ENCODE measurements around the gene TMEM248.
A peak's percentile ranks its signal among the peaks of the same experiment; 100 is the strongest.
"Not testable (repeated sequence)": the region's sequence is repeated elsewhere in the genome, so short reads cannot be mapped to it uniquely, and the experiment has no call there.

Gene TMEM248

DNA sequence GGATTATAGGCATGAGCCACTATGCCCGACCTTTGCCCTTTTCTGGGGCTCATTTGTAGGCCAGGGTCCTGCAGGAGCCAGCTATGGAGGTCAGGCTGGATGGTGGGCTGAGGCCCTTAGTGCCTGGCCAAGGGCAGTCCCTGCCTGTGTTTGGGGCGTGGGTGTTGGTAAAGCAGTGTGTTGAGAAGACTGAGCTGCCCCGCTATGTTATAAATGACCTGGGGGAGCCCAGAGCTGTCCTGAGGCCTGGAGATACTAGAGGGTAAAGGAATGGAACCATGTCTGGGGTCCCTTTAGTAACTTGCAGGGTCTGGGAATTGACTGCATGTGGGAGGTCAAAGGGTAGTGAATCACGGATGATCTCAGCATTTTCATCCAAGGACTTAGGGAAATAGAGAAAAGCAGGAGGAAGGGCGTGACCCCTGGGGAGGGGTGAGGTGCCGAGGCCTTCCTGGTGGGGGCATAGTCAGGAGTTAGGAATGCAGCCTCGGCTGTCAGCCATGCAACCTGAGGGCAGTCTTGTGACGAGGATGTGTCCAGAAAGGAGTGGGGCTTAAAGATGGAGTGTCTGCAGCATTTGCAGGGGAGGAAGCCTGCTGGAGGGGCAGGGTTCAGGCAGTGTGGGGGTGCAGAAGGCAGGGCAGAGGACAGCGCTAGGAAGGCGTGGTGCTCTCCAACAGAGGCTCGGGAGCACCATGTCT lies 31.5 kb downstream of the TMEM248 start:
- DNase-seq: no peak

DNA sequence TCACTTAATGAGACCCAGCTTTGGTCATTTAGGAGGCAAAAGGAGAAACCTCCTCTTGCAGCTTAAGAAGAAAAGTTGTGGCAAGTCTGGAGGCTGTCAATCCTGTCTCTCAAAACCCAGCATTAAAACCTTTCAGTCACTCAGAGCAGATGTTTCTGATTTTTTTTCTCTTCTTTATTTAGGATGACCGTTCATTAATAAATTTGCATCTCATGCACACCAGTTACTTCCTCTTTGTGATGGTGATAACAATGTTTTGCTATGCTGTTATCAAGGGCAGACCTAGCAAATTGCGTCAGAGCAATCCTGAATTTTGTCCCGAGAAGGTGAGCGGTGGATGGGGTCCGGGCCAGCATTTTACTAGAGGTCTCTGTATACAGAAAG lies 32.0 kb downstream of the TMEM248 start:
- no peak for DNase-seq

DNA sequence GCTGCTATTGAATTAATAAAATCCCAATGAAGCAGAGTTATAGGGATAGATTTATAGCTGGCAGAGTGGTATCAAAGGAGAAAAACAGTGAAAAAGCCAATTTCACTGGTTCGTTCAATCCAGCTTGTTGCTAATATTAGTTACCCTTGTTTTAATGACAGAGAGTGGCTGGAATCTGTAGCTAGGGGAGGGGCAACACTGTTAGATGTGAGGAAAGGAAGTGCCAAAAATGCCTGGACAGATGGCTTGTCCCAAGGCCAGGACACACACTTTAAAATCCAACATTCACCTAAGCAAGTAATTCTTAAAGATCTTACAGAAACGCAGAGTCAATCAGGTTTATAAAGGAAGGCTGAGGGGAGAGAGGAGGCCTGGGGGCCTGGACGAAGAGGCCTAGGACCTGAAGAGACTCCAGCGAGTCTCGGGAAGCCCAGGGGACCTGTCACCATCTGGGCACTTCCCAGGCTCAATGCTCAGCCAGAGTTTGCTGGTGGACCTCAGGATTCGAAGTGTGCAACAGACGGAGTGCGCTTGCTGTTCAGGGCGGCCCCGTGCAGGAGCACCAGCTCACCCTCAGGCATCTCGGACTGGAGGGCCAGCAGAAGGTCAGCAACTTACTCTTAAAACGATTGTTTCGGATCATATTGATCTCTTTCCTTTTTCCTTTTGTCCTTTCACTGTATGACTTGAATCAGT lies 36.7 kb downstream of the TMEM248 start:
- no peak for DNase-seq

DNA sequence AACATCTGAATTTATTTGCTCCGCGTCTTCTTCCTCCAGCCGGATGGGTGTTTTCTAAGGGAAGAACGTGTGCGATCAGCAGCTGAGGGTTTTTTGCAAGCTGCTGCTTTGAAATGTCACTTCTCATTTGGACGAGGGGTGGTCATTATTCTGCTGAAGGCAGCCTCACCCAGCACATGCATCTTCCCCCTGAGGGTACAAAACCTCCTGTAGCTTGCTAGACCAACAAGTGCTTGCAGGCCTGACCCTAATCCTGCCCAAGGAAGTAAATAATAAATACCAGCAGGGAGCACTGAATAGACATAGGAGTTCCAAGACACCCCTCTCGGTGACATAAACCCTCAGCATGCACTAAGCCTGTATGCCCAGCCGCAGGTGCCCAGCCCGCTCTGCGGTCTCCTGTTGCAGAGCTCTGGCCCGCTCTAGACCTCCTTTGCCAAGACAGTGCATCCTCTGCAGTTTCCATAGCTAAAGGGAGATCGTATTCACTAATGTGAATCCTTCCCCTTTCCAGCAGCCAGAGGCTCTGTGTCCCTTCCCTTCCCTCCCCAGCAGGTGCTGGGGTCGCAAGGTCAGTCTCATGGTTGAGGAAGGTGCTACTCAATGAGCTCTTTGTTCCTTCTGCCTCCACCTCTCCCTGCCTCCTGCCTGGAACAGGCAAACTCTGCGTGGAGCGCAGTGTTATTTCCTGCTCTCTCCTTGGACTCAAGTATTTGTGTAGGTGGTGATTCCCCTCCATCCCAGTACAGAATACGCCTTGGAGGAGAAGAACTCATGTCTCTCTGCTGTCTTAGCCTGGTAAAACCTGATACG lies 37.7 kb downstream of the TMEM248 start:
- no peak for DNase-seq

DNA sequence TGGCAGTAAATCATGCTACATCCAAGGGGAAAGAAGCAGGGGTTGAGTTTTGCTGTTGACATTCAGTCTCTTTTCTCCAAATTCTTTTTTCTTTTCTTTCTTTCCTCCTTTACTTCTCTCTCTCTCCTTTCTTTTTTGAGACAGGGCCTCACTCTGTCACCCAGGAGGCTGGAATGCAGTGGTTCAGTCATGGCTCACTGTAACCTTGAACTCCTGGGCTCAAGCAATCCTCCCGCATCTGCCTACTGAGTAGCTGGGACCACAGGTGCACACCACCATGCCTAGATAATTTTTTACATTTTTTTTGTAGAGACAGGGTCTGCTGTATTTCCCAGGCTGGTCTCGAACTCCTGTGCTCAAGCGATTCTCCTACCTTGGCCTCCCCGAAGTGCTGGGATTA lies 39.2 kb downstream of the TMEM248 start:
- DNase-seq: no peak

DNA sequence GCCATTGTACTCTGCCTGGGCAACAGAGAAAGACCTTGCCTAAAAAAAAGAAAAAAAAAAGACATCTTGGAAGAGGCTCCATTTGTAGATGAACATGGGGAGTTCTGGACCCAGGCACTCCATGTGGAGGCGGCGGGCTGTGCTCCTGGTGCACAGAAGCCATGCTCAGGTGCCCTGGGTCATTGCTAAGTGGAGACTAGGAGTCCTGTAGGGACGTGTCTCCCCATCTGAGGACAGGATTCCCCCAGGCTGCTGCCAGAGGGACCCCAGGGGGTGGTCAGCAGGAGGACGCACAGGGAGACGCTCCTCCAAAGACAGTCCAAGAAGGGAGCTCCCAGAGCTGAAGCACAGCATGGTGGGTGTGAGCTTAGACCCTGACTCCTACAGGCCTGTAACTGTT lies 40.1 kb downstream of the TMEM248 start:
- DNase-seq: no peak

DNA sequence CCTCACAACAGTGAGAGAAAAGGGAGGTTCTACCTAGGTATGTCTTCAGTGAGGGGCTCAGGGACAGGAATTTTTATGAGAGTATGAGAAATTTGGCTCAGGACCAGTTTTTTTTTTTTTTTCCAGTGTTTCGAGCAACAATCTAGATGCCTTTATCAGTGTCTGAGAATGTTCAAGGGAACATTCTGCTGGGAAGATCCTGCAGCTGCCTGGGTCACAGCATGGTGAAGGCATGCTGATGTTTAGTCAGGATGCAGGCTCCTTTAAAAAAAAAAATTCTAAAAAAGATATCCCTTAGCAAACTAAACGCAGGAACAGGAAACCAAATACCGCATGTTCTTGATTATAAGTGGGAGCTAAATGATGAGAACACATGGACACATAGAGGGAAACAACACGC lies 43.4 kb downstream of the TMEM248 start:
- DNase-seq: no peak

DNA sequence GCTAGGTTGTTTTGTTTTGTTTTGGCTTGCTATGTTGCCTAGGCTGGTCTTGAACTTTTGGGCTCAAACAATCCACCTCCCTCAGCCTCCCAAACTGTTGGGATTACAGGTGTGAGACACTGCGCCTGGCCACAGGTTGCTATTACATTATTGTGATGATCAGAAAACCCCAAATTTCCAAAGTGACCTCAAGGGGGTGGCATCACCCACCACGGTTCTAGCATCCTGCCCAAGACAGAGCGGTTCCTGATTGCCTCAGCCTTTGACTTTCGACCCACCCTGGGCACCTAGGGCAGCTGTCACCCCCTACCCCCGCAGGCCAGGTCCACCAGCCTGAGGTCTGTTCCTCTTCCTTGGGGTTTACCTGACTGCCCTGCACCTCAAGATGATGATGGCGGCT lies 46.0 kb downstream of the TMEM248 start:
- no peak for DNase-seq

DNA sequence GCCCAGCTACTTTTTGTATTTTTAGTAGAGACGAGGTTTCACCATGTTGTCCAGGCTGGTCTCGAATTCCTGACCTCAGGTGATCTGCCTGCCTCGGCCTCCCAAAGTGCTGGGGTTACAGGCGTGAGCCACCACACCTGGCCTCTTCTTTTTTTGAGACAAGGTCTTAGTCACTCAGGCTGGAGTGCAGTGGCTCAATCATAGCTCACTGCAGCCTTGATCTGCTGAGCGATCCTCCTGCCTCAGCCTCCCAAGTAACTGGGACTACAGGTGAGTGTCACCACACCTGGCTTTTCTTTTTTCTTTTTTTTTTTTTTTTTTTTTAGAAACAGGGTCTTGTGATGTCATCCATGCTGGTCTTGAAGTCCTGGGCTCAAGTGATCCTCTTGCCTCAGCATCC lies 48.0 kb downstream of the TMEM248 start:
- not testable (repeated sequence) for DNase-seq

DNA sequence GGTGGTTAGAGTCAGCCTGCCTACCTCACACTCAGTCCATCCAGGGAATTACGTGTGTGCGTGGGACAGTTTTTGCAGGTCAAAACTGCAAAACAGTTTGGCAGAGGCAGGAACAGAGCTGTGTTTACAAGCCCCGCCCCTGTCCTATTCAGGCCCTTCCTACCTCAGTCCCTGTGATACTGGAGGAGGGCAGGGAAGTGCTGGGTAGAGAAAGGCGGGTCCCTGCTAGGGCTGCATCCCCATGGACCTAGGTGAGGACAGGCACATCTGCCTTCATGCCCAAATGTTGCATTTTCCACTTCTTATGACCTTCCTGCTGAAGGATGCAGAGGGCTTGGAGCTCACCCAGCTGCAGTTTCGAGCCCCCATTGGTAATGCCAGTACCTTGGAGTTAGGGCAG lies 49.3 kb downstream of the TMEM248 start:
- no peak for DNase-seq

DNA sequence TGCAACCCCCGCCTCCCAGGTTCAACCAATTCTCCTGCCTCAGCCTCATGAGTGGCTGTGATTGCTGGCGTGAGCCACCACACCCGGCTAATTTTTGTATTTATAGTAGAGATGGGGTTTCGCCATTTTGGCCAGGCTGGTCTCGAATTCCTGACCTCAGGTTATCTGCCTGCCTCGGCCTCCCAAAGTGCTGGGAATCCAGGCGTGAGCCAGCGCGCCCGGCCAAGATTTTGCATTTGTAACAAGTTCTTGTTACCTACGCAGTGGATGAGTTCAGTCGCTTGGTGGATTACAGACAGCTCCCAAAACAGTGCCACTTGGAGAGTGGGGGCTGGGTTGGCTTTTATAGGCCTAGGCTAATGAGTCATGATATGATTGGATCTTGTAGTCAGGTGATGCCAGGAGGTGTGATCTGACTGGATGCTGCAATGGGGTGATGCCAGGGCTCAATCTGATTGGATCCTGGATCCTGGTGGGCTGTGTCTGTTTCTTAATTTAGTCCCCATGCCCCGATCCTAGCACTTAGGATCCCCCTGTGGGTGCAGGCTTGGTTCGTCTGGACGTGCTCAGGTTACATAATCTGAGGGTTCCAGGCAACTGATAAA lies 54.1 kb downstream of the TMEM248 start:
- DNase-seq: no peak

DNA sequence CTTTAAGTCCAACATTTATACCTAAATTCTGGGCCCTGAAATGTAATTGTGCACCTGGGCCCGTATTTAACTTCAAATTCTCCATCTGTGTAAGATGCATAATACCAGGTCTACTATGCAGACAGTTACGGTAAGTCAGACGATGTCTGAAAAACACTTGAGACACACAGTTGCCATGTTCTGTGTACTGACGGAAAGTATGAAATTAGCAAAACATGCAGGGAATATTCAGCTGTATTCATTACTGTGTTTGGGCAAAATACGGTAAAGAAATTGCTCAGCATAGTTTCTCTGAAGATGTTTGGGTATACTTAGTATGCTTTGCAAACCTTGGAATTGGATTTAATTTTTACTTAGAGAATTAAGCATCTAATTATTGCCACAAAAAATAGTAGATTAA lies 57.3 kb downstream of the TMEM248 start:
- not testable (repeated sequence) for DNase-seq

DNA sequence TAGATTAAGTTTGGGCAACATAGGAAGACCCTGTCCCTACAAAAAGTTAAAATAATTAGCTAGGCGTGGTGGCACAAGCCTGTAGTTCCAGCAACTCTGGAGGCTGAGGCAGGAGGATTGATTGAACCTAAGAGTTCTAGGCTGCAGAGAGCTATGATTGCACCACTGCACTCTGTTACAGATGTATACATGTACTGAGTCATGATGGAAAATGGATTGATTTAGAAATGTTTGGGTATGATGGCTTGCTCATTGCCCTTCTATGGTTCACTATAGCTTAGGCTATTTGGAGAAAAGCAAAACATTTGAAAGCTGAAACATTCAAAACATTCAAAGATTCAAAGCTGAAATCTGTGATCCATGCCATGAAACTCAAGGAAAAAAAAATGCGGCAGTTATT lies 58.0 kb downstream of the TMEM248 start:
- DNase-seq: not testable (repeated sequence)

DNA sequence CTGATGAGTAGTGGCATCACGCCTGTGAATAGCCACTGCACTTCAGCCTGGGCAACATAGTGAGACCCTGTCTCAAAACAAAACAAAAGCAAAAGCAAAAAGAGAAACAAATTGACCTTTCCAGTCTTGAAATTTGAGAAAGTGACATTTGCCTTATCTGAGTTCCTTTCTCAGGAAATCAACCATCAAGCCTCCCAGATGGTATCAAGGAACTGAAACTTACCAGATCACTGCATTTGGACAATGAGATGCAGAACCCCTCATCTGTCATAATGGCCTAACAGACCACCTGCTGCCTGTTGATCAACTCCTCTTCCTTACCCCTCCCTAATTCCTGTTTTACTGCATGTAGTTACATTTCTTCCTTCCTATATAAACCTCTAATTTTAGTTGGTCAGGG lies 59.3 kb downstream of the TMEM248 start:
- not testable (repeated sequence) for DNase-seq

DNA sequence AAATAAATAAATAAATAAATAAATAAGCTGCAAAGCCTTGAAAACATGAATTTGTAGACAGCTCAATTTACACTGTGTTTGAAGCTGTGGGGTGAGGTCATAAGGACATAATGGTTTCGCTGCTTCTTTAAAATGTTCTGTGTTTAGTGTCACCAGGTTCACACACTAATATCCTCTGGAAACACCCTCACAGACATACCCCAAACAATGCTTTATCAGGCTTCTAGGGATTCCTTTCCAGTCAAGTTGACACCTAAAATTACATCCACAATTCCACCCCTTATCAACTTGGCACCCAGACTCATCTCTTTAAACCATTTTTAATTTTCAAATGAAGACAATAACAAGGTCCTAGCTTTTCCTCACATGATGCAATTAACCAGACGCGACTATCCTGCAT lies 68.5 kb downstream of the TMEM248 start:
- not testable (repeated sequence) for DNase-seq

DNA sequence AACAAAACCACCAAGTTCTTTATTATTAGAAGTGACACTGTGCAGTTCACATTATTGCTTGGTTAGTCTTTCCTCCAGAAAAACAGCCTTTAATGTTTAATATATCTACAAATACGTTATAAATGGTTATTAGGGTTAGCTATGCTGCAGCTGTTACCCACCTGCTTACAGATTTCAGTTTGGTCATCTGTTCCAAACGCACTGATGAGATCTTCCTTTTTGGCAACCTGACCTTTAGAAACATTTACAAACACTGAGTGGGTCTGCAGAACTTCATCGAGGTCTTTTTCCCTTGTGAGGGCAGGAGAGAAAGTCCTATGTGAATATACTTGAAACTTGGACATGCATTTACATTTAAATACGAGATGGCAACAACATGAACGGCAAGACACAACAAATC lies 73.0 kb downstream of the TMEM248 start:
- DNase-seq: not testable (repeated sequence)

DNA sequence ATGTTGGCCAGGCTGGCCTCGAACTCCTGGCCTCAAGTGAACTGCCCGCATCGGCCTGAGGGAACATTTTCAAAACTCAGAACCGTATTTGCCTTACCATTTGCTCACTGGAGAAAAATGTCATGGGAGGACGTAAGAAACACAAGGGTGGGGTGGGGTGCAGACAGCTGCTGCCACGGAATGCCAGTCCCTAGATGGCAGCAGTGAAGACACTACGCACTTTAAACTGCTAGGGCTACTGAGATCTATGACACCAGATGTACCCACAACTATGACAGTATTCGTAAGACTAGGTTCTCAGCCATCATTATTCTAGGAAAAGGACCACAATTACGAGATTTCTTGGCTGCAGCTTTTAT lies 73.6 kb downstream of the TMEM248 start:
- peak; percentile 67 for DNase-seq

DNA sequence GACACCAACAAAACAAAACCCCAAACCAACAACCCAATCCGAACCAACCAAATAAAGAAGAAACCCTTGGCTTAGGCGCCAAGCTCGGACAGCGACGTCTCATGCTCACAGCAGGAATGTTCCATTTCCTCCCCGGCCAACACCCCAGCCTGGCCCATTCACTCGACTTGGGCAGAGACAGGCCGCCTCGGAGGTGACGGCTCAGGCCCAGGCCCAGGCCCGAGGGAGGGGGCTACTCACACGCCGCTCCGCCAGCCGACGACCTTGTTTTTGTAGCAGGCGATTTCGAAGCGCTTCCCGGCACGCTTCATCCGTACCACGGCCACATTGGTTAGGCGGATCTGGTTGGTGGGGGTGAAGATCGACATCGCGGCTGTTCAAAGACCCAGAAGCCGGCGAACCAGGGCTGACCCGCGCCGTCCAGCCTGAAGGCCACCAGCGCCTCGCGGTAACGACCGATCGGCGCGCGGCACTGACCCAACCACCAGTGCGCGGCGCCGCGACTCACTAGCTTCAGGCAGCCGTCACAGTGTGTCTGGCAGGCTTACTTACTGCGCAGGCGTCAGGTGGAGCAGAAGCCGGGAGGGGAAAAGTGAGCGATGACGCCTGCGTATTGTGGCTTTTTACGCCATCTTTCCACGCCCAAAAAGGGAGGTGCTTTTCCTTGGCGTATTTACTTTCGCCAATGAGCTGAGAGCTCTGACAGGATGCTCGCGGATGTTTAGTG lies 74.2 kb downstream of the TMEM248 start, which contains the start of gene SBDS:
SBDS (minus strand) TSS at position 537 of the 727 bp plus-strand sequence; CDS start at position 368, 169 bp downstream.
- peak; percentile 99 for DNase-seq

DNA sequence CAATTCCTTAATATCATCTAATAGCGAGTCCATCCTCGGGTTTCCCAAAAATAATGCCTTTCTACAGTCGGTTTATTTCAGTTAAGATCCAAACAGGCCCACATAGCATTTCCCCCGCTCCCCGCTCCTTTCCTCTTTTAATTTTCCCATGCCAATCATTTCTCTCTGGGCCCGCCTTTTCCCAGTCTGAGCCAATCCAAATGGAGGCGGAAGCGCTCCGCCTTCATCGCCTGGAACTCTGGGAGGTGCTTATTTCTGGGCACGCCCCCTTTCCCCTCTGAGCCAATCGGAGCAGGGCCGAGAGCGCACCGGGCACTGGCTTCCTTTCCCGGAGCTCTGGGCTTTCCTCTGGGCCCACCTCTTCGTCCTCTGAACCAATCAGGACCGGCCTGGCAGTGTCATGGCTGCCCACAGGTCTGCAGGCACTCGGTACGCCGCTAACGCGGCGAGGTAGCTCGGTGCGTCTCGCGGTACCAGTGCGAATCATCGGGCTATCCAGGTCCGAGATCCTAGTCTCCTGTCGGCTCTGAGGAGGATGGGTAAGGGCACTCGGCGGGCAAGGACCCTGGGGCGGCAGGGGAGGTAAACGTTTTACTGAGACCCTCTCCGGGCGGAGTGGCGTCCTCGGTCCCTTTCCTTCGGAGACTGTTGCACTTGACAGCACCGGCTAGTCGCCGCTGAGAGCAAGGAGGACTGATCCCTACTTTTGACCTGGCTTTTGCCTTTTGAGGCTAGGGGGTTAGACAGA lies 75.6 kb downstream of the TMEM248 start, which contains the start of gene TYW1:
TYW1 (plus strand) TSS at position 390 of the 748 bp plus-strand sequence; CDS start at position 536, 146 bp downstream.
- peak; percentile 98 for DNase-seq

DNA sequence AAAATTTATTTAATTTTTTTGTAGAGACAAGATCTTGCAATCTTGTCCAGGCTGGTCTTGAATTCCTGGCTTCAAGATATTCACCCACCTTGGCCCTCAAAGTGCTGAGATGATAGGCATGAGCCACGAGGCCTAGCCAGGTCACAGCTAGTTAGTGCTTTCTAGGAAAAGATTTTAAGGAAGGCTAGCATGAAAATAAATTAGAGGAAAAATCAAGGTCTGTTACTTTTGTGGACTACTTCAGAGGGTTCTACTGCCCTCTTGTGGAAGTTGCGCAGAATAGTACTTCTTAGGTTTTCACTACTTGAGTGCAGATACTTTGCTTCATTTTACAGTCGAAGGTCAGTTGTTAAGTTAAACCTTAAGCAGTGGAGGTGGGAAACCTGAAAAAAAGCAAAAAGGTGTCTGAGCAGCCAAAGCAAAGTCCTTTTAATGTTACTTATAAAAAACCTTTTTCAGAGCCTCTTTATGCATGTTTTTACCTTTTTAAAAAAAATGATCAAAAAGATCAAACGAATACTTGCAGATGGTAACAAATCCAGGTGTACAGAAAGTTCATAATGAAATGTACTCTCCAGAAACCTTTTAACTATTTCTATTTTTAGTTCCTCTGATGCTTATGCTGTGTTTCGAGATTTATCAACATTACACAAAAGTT lies 79.7 kb downstream of the TMEM248 start:
- DNase-seq: peak; percentile 16

DNA sequence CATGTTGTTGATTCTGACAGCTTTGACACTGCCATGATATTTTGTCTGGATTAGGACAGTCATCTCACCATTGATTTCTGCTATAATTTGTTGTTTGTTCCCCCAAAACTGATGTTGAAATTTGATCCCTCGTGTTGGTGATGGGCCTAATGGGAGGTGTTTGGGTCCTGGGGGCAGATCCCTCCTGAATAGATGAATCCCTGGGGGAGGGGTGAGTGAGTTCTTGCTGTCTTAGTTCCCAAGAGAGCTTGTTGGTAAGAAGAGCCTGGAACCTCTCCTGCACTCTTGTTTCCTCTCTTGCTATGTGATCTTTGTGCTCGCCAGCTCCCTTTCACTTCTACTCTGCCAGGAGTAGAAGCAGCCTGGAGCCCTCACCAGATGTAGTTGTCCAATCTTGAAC lies 83.1 kb downstream of the TMEM248 start:
- not testable (repeated sequence) for DNase-seq
